ENCODE data around the gene CAPN2. TPM values are rescaled to one million over a fixed set of nuclear protein-coding genes. Genes with fewer than 3 reads are reported as not detected.
A peak's percentile ranks its signal among the peaks of the same experiment; 100 is the strongest.

CAPN2 gene
- total RNA-seq, 4 donors from 2014 or later: 33.6 to 87.6 (median 44.0) TPM

DNA sequence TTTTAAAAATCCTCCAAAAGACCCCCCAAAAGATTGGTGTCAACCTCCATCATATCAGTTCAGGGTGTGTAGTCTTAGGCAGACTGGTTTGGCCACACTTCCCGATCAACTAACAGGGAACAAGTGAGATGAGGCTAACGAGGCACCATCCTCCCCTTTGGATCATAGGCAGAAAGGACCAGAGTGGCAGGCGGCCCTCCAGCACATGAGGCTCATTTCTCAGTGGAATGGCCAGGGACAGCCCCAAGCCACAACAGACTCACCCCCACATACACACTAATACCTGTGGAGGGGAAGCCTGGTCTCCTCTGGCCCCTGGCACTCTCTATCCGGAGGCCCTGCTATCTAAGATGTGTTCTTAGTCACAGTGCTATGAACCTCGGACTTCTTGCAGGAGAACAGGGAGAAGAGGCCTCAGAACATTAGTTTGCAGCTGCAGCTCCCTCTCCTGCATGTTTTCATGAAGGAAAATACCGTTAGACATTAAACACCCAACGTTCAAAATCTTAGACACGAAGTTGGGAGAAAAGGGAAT, 17.3 kb upstream of the CAPN2 start:
- Histone ChIP-seq H3K27ac (no peak overlapping the region), H3K27me3 (no peaks in the 10 kb centered on the region), H3K9me3 (no peaks in the 10 kb centered on the region), H3K4me1 (peaks cover 9% of the 10 kb centered on the region), H3K4me3 (no peak overlapping the region), H3K36me3 (no peaks in the 10 kb centered on the region)
- DNase-seq (ENCODE audit: low spot score in 2 of 2): no peak
- TF ChIP-seq POLR2A (IDR thresholded peaks at IDR 0.05) (no peak), CTCF (IDR thresholded peaks at IDR 0.05) (no peak), POLR2AphosphoS5 (IDR thresholded peaks at IDR 0.05) (no peak), EP300 (IDR thresholded peaks at IDR 0.05) (no peak)
- 71% methylated on average over 8 of the region's 8 CpGs for WGBS

DNA sequence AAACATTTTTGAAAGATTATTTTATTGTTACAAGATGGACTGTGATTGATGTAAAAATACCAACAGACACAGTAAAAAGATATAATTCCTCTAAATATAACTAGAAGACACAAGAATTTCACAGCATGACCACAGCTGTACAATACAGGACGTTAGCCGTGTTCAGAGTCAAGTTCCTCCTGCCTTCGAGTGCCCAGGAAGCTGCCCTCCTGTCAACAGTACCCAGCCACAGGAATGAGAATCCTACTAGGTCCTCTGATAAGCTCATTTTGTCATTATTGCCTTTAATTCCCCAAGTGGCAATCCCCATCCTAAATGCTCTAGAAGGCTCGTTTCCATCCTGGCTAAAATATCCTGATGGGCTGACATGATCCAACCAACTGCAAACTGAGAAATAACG, 16.4 kb upstream of the CAPN2 start:
- Histone ChIP-seq H3K36me3 (no peaks in the 10 kb centered on the region), H3K27ac (no peak overlapping the region), H3K27me3 (no peaks in the 10 kb centered on the region), H3K9me3 (no peaks in the 10 kb centered on the region), H3K4me3 (no peak overlapping the region), H3K4me1 (peaks cover 18% of the 10 kb centered on the region)
- WGBS: 73% methylated on average over 5 of the region's 5 CpGs
- no peak for DNase-seq (ENCODE audit: low spot score in 2 of 2)
- TF ChIP-seq POLR2A (IDR thresholded peaks at IDR 0.05): no peak
- TF ChIP-seq CTCF (IDR thresholded peaks at IDR 0.05): no peak
- TF ChIP-seq POLR2AphosphoS5 (IDR thresholded peaks at IDR 0.05): no peak
- TF ChIP-seq EP300 (IDR thresholded peaks at IDR 0.05): no peak

DNA sequence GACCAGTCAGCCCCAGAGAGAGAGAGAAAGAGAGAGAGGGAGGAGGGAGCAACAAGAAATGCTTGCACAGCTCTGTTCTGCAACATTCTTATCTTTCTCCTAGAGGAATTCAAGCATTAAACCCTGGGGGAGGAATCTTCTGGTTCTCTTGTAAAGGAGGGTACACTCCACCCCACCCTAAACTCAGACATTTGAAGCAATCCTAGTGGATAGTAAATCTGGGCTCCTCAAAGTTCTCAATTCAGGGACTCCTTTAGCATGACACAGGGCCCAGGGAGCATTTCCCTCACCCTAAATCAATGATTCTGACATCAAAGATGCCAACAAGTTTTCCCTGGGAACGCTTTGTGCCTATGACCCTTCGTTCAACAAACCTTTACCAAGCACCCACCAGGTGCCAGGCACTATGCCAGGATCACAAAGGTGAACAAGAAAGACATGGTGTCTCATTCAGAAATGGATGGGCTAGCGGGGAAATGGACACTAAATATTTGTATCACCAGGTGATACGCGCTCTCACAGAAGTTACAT, 11.9 kb upstream of the CAPN2 start:
- no peak overlapping the region for H3K4me3 ChIP-seq
- 78% methylated on average over 4 of the region's 5 CpGs for WGBS
- peaks cover 29% of the 10 kb centered on the region for H3K4me1 ChIP-seq
- H3K27ac ChIP-seq: peak overlapping the region; percentile 87
- H3K9me3 ChIP-seq: no peaks in the 10 kb centered on the region
- TF ChIP-seq POLR2A (IDR thresholded peaks at IDR 0.05) (no peak), EP300 (IDR thresholded peaks at IDR 0.05) (no peak), POLR2AphosphoS5 (IDR thresholded peaks at IDR 0.05) (no peak), CTCF (IDR thresholded peaks at IDR 0.05) (no peak)
- no peak for DNase-seq (ENCODE audit: low spot score in 2 of 2)
- H3K36me3 ChIP-seq: no peaks in the 10 kb centered on the region
- H3K27me3 ChIP-seq: no peaks in the 10 kb centered on the region

- Histone ChIP-seq H3K4me3 (no peak overlapping the region), H3K27ac (peak overlapping the region; percentile 87), H3K4me1 (peaks cover 34% of the 10 kb centered on the region), H3K9me3 (no peaks in the 10 kb centered on the region), H3K27me3 (no peaks in the 10 kb centered on the region), H3K36me3 (no peaks in the 10 kb centered on the region)
- WGBS: 49% methylated on average over 6 of the region's 8 CpGs
- no peak for TF ChIP-seq POLR2A (IDR thresholded peaks at IDR 0.05)
- no peak for TF ChIP-seq CTCF (IDR thresholded peaks at IDR 0.05)
- TF ChIP-seq EP300 (IDR thresholded peaks at IDR 0.05): no peak
- TF ChIP-seq POLR2AphosphoS5 (IDR thresholded peaks at IDR 0.05): no peak
- DNase-seq (ENCODE audit: low spot score in 2 of 2): no peak
These were observed 11.2 kb upstream of the CAPN2 start for GRCh38 chr1:223700942-223701637.

Data from suprapubic skin (tissue), 4 donors.